Effector CD8-positive, alpha-beta T cell (primary cell): ENCODE results near the gene FGF1.

Experiments used
- DNase-seq: peaks from one replicate; lab custom pipeline; 2025; lab: John Stamatoyannopoulos, UW

The FGF1 gene

GRCh38 chr5:142542906-142543305 is 143.0 kb downstream of the FGF1 start:
- no peak for DNase-seq
